HepG2 (cell line): ENCODE measurements around the gene CDH1. TPM values are rescaled to one million over a fixed set of nuclear protein-coding genes. Genes with fewer than 3 reads are reported as not detected.

Experiments
- ATAC-seq: fragments of 200-7000 bp; cut with Tn5 transposase; 3 replicates; pipeline ENCODE4 v1.9.1; 2020; ENCODE audit warnings: mild to moderate bottlenecking, moderate library complexity
- BruUV-seq: library from RNA; stranded (reverse); fragments of 400-500 nt; replicated peaks from 2 replicates; lab custom pipeline; 2021; lab: Mats Ljungman, UMichigan
- CTCF ChIA-PET: fragments of 300-600 bp; formaldehyde crosslinking; extraction: SDS; loops from one replicate; lab custom pipeline; 2021; ENCODE audit warnings: low total read pairs, inconsistent platforms, low intra/inter-chr PET ratio; lab: Yijun Ruan, JAX
- POLR2A ChIA-PET: fragments of 350-600 bp; sonication (Branson Sonifier 250); formaldehyde crosslinking; loops from one replicate; lab custom pipeline; 2020; ENCODE audit warnings: antibody characterized with exemption, inconsistent platforms; lab: Yijun Ruan, JAX
- DNase-seq: peaks from one replicate; pipeline ENCODE4 v3.0.0-alpha.2; 2015; ENCODE audit warnings: low spot score
- FAIRE-seq: peaks from 3 replicates; lab custom pipeline; 2011; peaks lifted over from hg19 to GRCh38; lab: Jason Lieb, UNC
- H2AFZ ChIP-seq: one replicate; pipeline ENCODE4 v1.6.1; 2011; ENCODE audit warnings: low read length, inconsistent platforms
- H3K27ac ChIP-seq: fragments of 300-600 bp; 3 replicates; pipeline ENCODE4 v1.8.0; 2011; ENCODE audit warnings: mixed run types, mild to moderate bottlenecking, mixed read lengths, low read length, inconsistent platforms; ENCODE audit not compliant: insufficient read depth; ENCODE audit errors: extremely low read length
- H3K27me3 ChIP-seq, 2 experiments: fragments of 200-600 bp in 1 of 2; 2 replicates in 1 of 2; 3 replicates in 1 of 2; pipeline versions ENCODE4 v1.6.0 to v1.8.0; 2011; ENCODE audit warnings: low read length in 2 of 2, mild to moderate bottlenecking in 2 of 2, moderate library complexity in 2 of 2, inconsistent platforms in 1 of 2; ENCODE audit not compliant: insufficient read depth in 2 of 2, control insufficient read depth in 1 of 2
- H3K36me3 ChIP-seq, 2 experiments: fragments of 200-600 bp in 1 of 2; replicated peaks in 1 of 2; 2 replicates in 1 of 2; 3 replicates in 1 of 2; pipeline versions ENCODE4 v1.5.1 to v1.8.0; 2011; ENCODE audit warnings: low read length in 2 of 2, inconsistent platforms in 1 of 2; ENCODE audit not compliant: insufficient read depth in 2 of 2, control insufficient read depth in 1 of 2
- H3K4me1 ChIP-seq: 2 replicates; pipeline ENCODE4 v1.5.1; 2012; ENCODE audit warnings: low read length, inconsistent platforms; ENCODE audit not compliant: insufficient read depth
- H3K4me2 ChIP-seq: 2 replicates; pipeline ENCODE4 v1.6.0; 2011; ENCODE audit warnings: low read depth, low read length, inconsistent platforms
- H3K4me3 ChIP-seq, 3 experiments: fragments of 200-600 bp in 1 of 3; sonication (generic), shearing (Covaris generic) in 1 of 3; replicated peaks in 1 of 3; 2 replicates each; pipeline ENCODE4 v1.5.1; 2011 to 2016; ENCODE audit warnings: low read length in 3 of 3, inconsistent platforms in 2 of 3, low read depth in 2 of 3, mild to moderate bottlenecking in 2 of 3, control low read depth in 1 of 3, mixed read lengths in 1 of 3; ENCODE audit not compliant: insufficient read depth in 1 of 3
- H3K79me2 ChIP-seq: one replicate; pipeline ENCODE4 v1.6.1; 2011; ENCODE audit warnings: low read length, inconsistent platforms; ENCODE audit not compliant: insufficient read depth
- H3K9ac ChIP-seq: 2 replicates; pipeline ENCODE4 v1.6.0; 2011; ENCODE audit warnings: mild to moderate bottlenecking, low read depth, low read length, inconsistent platforms; ENCODE audit not compliant: insufficient read depth
- H3K9me3 ChIP-seq: 2 replicates; pipeline ENCODE4 v1.5.1; 2012; ENCODE audit warnings: mild to moderate bottlenecking, low read length
- H4K20me1 ChIP-seq: 2 replicates; pipeline ENCODE4 v1.6.0; 2011; ENCODE audit warnings: inconsistent platforms, mild to moderate bottlenecking, low read length, moderate library complexity; ENCODE audit not compliant: insufficient read depth
- AHDC1 ChIP-seq: sonication (generic); formaldehyde crosslinking; IDR thresholded peaks from 2 replicates; pipeline ENCODE4 v1.5.1; 2020; ENCODE audit warnings: mild to moderate bottlenecking, missing genetic modification reagents, borderline replicate concordance
- ATAD3A ChIP-seq: sonication (generic); formaldehyde crosslinking; IDR thresholded peaks from 2 replicates; pipeline ENCODE4 v1.4.0; 2020; ENCODE audit warnings: missing genetic modification reagents
- CEBPZ ChIP-seq: IDR thresholded peaks from 2 replicates; pipeline ENCODE4 v1.6.1; 2012; ENCODE audit warnings: low read length, improper control_type of control experiment
- HDAC2 ChIP-seq: sonication (generic); formaldehyde crosslinking; IDR thresholded peaks from 2 replicates; pipeline ENCODE4 v1.4.0; 2020; ENCODE audit warnings: missing genetic modification reagents
- HMG20A ChIP-seq: IDR thresholded peaks from 2 replicates; pipeline ENCODE4 v1.6.1; 2016; ENCODE audit warnings: borderline replicate concordance
- KMT2A ChIP-seq: sonication (generic); formaldehyde crosslinking; IDR thresholded peaks from 2 replicates; pipeline ENCODE4 v1.4.0; 2020; ENCODE audit warnings: missing genetic modification reagents
- PITX1 ChIP-seq: sonication (generic); formaldehyde crosslinking; IDR thresholded peaks from 2 replicates; pipeline ENCODE4 v1.5.1; 2020; ENCODE audit warnings: mild to moderate bottlenecking, missing genetic modification reagents
- RAD21 ChIP-seq: fragments of 450-650 bp; formaldehyde crosslinking; IDR thresholded peaks from 2 replicates; pipeline ENCODE4 v1.5.0; 2020; ENCODE audit warnings: mild to moderate bottlenecking
- ZNF24 ChIP-seq: fragments of 450-650 bp; IDR thresholded peaks from 2 replicates; pipeline ENCODE4 v1.6.1; 2017; ENCODE audit warnings: antibody characterized with exemption, mild to moderate bottlenecking
- ZNF605 ChIP-seq: sonication (generic); formaldehyde crosslinking; IDR thresholded peaks from 2 replicates; pipeline ENCODE4 v1.8.0; 2022; ENCODE audit warnings: mild to moderate bottlenecking, missing genetic modification reagents
- ZNF615 ChIP-seq: sonication (generic); formaldehyde crosslinking; IDR thresholded peaks from 2 replicates; pipeline ENCODE4 v1.5.0; 2020; ENCODE audit warnings: mild to moderate bottlenecking, missing genetic modification reagents, borderline replicate concordance
- ZSCAN22 ChIP-seq: sonication (generic); formaldehyde crosslinking; IDR thresholded peaks from 2 replicates; pipeline ENCODE4 v1.4.0; 2020; ENCODE audit warnings: mild to moderate bottlenecking, missing genetic modification reagents
- WGBS: methylation state at CpG from one replicate; pipeline ENCODE4 v1.1.6; 2017; ENCODE audit warnings: low lambda C conversion rate; 5-methylcytosine and 5-hydroxymethylcytosine counted together
- in situ Hi-C: cut with HindIII; loops from 2 replicates; pipeline ENCODE4 v1.10.0; 2017; ENCODE audit warnings: low pct_unique_long_range_greater_than_20kb; ENCODE audit not compliant: extremely low pct_ligation_motif_present
- intact Hi-C: fragments of 100-400 bp; cut with micrococcal nuclease; formaldehyde crosslinking; loops from one replicate; pipeline ENCODE4 v1.10.0; 2022; ENCODE audit not compliant: unreplicated experiment
- polyA plus RNA-seq, 8 experiments: library from polyadenylated mRNA; depleted of rRNA in 3 of 8; stranded (reverse) in 7 of 8; unstranded in 1 of 8; fragments of >200 nt; fragmentation: Illumina TruSeq in 4 of 8; extraction: Trizol in 4 of 8; gene quantifications; 2 replicates each; pipeline versions ENCODE4 v1.2.1 to v1.2.3, GENCODE V29; 2011 to 2016; ENCODE audit warnings: low read depth in 4 of 8, missing spikeins in 1 of 8, mixed read lengths in 1 of 8; ENCODE audit not compliant: insufficient read depth in 1 of 8
- total RNA-seq, 5 experiments: library from RNA; depleted of rRNA; stranded (reverse); fragments of >200 nt; fragmentation: Illumina TruSeq; extraction: Trizol; gene quantifications; 2 replicates each; pipeline ENCODE4 v1.2.3, GENCODE V29; 2016; ENCODE audit warnings: low read depth in 1 of 5

Gene CDH1
- total and polyA plus RNA-seq, 2 of the 13 experiments (the other 11 are each of a cell fraction or from before 2014, with no cell fraction given): 0.95 to 9.8 TPM

GRCh38 chr16:68784721-68785120 lies 47.6 kb downstream of the CDH1 start:
- no TSS peak for BruUV-seq
- TF ChIP-seq KMT2A (no peak), PITX1 (CRISPR knock-in tag) (no peak), HDAC2 (CRISPR knock-in tag) (no peak), HMG20A (CRISPR knock-in tag) (no peak), CEBPZ (no peak), RAD21 (CRISPR knock-in tag) (no peak)
- no peak overlapping the region for H3K4me3 ChIP-seq
- H3K36me3 ChIP-seq: no peaks in the 10 kb centered on the region
- ChIA-PET CTCF (no interaction called here), POLR2A (no interaction called here)
- H3K27ac ChIP-seq: no peak overlapping the region
- H3K4me2 ChIP-seq: no peak overlapping the region
- in situ Hi-C loops (no loop called here), intact Hi-C loops (no loop called here)
- 88% methylated on average over 2 of the region's 2 CpGs for WGBS
- H2AFZ ChIP-seq: no peak overlapping the region
- no peaks in the 10 kb centered on the region for H3K27me3 ChIP-seq
- H3K4me1 ChIP-seq: peaks cover 65% of the 10 kb centered on the region
- no peak for ATAC-seq
- FAIRE-seq: no peak
- H3K9ac ChIP-seq: no peak overlapping the region
- no peaks in the 10 kb centered on the region for H3K79me2 ChIP-seq
- no peak for DNase-seq
- no peaks in the 10 kb centered on the region for H4K20me1 ChIP-seq
- H3K9me3 ChIP-seq: no peaks in the 10 kb centered on the region

- POLR2A ChIA-PET: no interaction called here
- no peak overlapping the region for H3K27ac ChIP-seq
- TF ChIP-seq AHDC1 (CRISPR knock-in tag) (no peak), ATAD3A (CRISPR knock-in tag) (no peak), ZSCAN22 (no peak), ZNF605 (CRISPR knock-in tag) (no peak), ZNF615 (no peak), ZNF24 (no peak)
Observed at GRCh38 chr16:68785715-68786114, 48.6 kb downstream of the CDH1 start.

More at GRCh38 chr16:68785715-68786114, 48.6 kb downstream of the CDH1 start:
- no peaks in the 10 kb centered on the region for H4K20me1 ChIP-seq
- no peaks in the 10 kb centered on the region for H3K9me3 ChIP-seq
- DNase-seq (no peak), ATAC-seq (no peak), FAIRE-seq (no peak)
- no peaks in the 10 kb centered on the region for H3K36me3 ChIP-seq
- intact Hi-C loops: loop anchor here (1.0 kb wide), 1 partner anchor 78 kb away; no protein-coding TSS in a partner anchor
- no peak overlapping the region for H3K9ac ChIP-seq
- no TSS peak for BruUV-seq
- no peak overlapping the region for H2AFZ ChIP-seq
- H3K79me2 ChIP-seq: no peaks in the 10 kb centered on the region
- 94% methylated on average over 3 of the region's 3 CpGs for whole genome bisulfite sequencing
- no peak overlapping the region for H3K4me2 ChIP-seq
- H3K27me3 ChIP-seq: no peaks in the 10 kb centered on the region
- in situ Hi-C loops: no loop called here
- no peak overlapping the region for H3K4me3 ChIP-seq
- CTCF ChIA-PET: no interaction called here
- H3K4me1 ChIP-seq: peaks cover 65% of the 10 kb centered on the region
